Neural crest cell (in vitro differentiated cells): ENCODE measurements around the gene VPS13D. TPM values are rescaled to one million over a fixed set of nuclear protein-coding genes. Genes with fewer than 3 reads are reported as not detected.

Experiments
- DNase-seq: peaks from one replicate; pipeline ENCODE4 v3.0.0; 2021; ENCODE audit warnings: low read depth, mixed read lengths, low spot score
- H3K27ac Mint-ChIP-seq: one replicate; pipeline ENCODE4 v1.8.0; 2021; ENCODE audit warnings: mild to moderate bottlenecking, mixed read lengths; ENCODE audit not compliant: unreplicated experiment
- H3K27me3 Mint-ChIP-seq: 2 replicates; pipeline ENCODE4 v1.8.0; 2021; ENCODE audit warnings: low read depth, mild to moderate bottlenecking, mixed read lengths
- H3K36me3 Mint-ChIP-seq: 2 replicates; pipeline ENCODE4 v1.8.0; 2021; ENCODE audit warnings: low read depth, mild to moderate bottlenecking, mixed read lengths
- H3K4me1 Mint-ChIP-seq: 2 replicates; pipeline ENCODE4 v1.8.0; 2021; ENCODE audit warnings: mixed read lengths
- H3K4me3 Mint-ChIP-seq: one replicate; pipeline ENCODE4 v1.8.0; 2021; ENCODE audit warnings: mild to moderate bottlenecking, mixed read lengths
- H3K9me3 Mint-ChIP-seq: 2 replicates; pipeline ENCODE4 v1.8.0; 2021; ENCODE audit warnings: mixed read lengths
- CTCF ChIP-seq: fragments of 200-600 bp; sonication (generic); conservative IDR thresholded peaks from 2 replicates; pipeline ENCODE4 v1.5.0; 2021; ENCODE audit warnings: antibody characterized with exemption, mild to moderate bottlenecking
- total RNA-seq: library from RNA; stranded (reverse); gene quantifications from 2 replicates; pipeline ENCODE4 v1.2.1, GENCODE V29; 2021

The VPS13D gene
- total RNA-seq, 1 donor from 2014 or later, result 24.5 TPM

GRCh38 chr1:12353981-12354380 is 124.2 kb downstream of the VPS13D start:
- TF ChIP-seq CTCF, result no peak
- no peak overlapping the region for H3K4me3 Mint-ChIP-seq
- H3K36me3 Mint-ChIP-seq, result peaks cover 41% of the 10 kb centered on the region
- H3K9me3 Mint-ChIP-seq, result peaks cover 11% of the 10 kb centered on the region
- no peaks in the 10 kb centered on the region for H3K27me3 Mint-ChIP-seq
- peaks cover 4% of the 10 kb centered on the region for H3K4me1 Mint-ChIP-seq
- H3K27ac Mint-ChIP-seq, result no peak overlapping the region
- no peak for DNase-seq

GRCh38 chr1:12356004-12356890 is 126.4 kb downstream of the VPS13D start:
- no peak overlapping the region for H3K27ac Mint-ChIP-seq
- TF ChIP-seq CTCF, result no peak
- peaks cover 22% of the 10 kb centered on the region for H3K36me3 Mint-ChIP-seq
- H3K9me3 Mint-ChIP-seq, result no peaks in the 10 kb centered on the region
- H3K27me3 Mint-ChIP-seq, result no peaks in the 10 kb centered on the region
- H3K4me1 Mint-ChIP-seq, result peaks cover 5% of the 10 kb centered on the region
- no peak for DNase-seq
- no peak overlapping the region for H3K4me3 Mint-ChIP-seq

- Mint-ChIP-seq H3K4me3 (no peak overlapping the region), H3K36me3 (peaks cover 23% of the 10 kb centered on the region), H3K9me3 (no peaks in the 10 kb centered on the region), H3K4me1 (peaks cover 5% of the 10 kb centered on the region), H3K27ac (no peak overlapping the region), H3K27me3 (no peaks in the 10 kb centered on the region)
- DNase-seq, result no peak
- no peak for TF ChIP-seq CTCF
These were observed 128.7 kb downstream of the VPS13D start for GRCh38 chr1:12358499-12358898.

- no peak overlapping the region for H3K4me3 Mint-ChIP-seq
- TF ChIP-seq CTCF, result no peak
- H3K27me3 Mint-ChIP-seq, result no peaks in the 10 kb centered on the region
- H3K36me3 Mint-ChIP-seq, result peaks cover 29% of the 10 kb centered on the region
- no peaks in the 10 kb centered on the region for H3K9me3 Mint-ChIP-seq
- H3K27ac Mint-ChIP-seq, result no peak overlapping the region
- H3K4me1 Mint-ChIP-seq, result peaks cover 5% of the 10 kb centered on the region
- DNase-seq, result no peak
These were observed 129.7 kb downstream of the VPS13D start for GRCh38 chr1:12359359-12360133.

GRCh38 chr1:12368646-12369045 is 138.8 kb downstream of the VPS13D start:
- DNase-seq, result no peak
- TF ChIP-seq CTCF, result no peak
- Mint-ChIP-seq H3K4me1 (peaks cover 11% of the 10 kb centered on the region), H3K9me3 (no peaks in the 10 kb centered on the region), H3K36me3 (peaks cover 28% of the 10 kb centered on the region), H3K27ac (no peak overlapping the region), H3K27me3 (no peaks in the 10 kb centered on the region), H3K4me3 (no peak overlapping the region)
